ENCODE measurements around the gene SH2D2A.
A peak's percentile ranks its signal among the peaks of the same experiment; 100 is the strongest.

Gene SH2D2A

GRCh38 chr1:156823210-156823790, 6.7 kb upstream of the SH2D2A start:
- DNase-seq (ENCODE audit: low spot score): no peak

GRCh38 chr1:156822680-156823079, 6.0 kb upstream of the SH2D2A start:
- DNase-seq (ENCODE audit: low spot score): no peak

DNA sequence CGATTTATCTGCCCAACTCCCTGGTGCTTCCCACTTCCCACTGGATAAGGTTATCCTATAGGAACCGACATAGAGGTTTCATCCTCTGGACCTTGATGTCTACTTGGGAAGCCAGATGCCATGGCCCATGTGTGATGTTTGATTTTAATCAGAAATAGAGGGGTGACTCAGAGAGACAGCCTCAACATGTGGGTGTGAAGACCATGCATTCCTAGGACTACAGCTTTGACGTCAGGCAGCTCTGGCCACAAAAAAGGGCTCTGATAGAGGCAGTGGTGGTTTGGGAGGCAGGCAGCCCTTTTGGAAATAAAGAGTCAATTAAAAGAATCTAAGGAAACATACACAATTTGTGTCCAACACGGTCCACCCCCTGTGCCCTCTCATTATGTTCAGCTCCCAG, 5.2 kb upstream of the SH2D2A start:
- DNase-seq (ENCODE audit: low spot score): no peak

DNA sequence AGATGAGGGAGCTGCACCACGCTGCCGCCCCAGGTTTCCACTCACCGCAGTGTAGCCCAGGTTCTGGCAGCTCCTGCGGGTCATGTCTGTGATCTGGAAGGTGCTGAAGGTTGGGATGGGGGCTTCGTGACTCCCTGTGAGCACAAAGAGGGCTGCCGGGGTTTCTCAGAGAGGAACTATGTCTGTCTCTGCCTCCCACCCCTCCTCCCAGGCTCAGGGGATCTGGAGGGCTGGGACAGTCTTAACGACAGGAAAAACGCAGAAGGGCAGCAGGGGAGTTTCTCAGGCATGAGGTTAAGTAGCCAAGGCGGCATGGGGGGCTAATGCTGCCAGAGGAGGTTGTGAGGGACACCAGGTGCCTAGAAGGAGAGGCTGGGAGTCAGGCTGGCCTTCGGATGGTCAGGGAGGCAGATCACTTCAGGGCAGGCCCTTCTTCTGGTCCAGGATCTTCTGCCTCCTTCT, 656 bp downstream of the SH2D2A start:
- DNase-seq (ENCODE audit: low spot score): no peak

GRCh38 chr1:156815307-156815826, 1.3 kb downstream of the SH2D2A start:
- DNase-seq (ENCODE audit: low spot score): no peak

GRCh38 chr1:156814571-156815260, 1.9 kb downstream of the SH2D2A start:
- DNase-seq (ENCODE audit: low spot score): peak; percentile 54

GRCh38 chr1:156813750-156814570, 2.7 kb downstream of the SH2D2A start:
- peak; percentile 66 for DNase-seq (ENCODE audit: low spot score)

- DNase-seq (ENCODE audit: low spot score): no peak
Measured at GRCh38 chr1:156813298-156813697, 3.4 kb downstream of the SH2D2A start.

DNA sequence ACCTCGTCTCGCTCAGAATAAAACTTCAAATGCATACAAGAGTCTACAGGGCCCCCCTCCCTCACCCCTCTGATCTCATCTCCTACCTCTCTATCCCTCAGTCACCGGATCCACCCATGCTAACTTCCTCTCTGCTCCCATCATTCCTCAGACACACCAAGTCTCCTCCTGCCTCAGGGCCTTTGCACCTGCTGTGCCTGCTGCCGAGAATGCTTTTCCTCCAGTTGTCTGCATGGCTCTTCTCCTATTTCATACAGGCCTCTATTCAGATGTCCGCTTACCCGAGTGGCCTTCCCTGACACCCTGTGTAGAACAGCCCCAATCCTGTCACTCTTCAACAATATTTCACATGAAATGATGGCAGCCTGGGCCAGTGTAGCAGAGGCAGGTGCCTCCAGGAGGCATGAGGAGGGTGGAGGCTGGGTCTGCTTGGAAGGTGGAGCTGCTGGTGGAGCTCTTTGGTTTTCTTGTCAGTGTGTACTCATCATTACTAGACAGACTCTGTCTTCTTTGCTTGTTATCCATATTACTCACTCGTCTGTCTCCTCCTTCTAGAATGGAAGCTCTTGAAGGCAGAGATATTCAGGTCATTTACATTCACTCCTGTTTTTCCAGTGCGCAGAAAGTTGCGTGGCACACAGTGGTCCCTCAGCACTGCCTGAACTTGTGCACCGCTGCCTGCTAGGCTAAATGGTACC, 4.2 kb downstream of the SH2D2A start:
- DNase-seq (ENCODE audit: low spot score): no peak

DNA sequence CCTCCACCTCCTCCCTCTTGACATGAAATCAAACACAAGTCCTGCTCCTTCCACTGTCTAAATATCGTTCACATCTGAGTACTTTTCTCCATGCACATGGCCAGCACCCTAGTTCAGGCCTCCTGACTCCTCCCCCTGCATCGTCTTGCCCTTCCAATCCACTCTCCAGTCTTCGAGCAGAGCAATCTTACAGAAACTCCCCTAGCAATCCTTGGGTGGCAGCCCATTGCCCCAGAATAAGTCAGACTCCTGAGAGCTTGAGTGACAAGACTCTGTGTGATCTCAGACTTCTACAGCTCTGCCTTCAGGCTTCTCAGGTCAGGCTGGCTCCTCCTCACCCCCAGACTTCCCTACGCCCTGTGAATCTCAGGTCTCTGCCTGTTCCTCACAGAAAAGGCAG, 5.5 kb downstream of the SH2D2A start:
- DNase-seq (ENCODE audit: low spot score): no peak

GRCh38 chr1:156809711-156810366, 6.8 kb downstream of the SH2D2A start:
- DNase-seq (ENCODE audit: low spot score): no peak

DNA sequence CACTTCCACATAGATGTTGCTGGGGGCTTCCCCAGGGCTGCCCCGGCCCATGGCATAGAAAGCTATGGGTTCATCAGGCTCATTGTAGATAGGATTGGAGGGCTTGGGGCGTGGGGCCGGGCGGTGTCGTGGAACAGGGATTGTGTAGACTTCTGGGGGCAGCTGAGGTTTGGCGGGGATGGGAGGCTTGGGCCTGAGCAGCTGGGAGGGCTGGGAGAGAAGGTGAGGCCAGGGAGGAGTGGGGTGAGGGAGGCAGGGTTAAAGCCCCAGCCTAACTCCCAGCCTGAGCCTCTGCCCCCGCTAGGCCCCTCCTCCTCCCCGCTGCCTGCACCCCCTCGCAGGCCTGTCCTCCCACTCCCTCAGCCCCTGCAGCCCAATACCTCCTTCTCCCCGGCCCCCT, 7.4 kb downstream of the SH2D2A start:
- no peak for DNase-seq (ENCODE audit: low spot score)

DNA sequence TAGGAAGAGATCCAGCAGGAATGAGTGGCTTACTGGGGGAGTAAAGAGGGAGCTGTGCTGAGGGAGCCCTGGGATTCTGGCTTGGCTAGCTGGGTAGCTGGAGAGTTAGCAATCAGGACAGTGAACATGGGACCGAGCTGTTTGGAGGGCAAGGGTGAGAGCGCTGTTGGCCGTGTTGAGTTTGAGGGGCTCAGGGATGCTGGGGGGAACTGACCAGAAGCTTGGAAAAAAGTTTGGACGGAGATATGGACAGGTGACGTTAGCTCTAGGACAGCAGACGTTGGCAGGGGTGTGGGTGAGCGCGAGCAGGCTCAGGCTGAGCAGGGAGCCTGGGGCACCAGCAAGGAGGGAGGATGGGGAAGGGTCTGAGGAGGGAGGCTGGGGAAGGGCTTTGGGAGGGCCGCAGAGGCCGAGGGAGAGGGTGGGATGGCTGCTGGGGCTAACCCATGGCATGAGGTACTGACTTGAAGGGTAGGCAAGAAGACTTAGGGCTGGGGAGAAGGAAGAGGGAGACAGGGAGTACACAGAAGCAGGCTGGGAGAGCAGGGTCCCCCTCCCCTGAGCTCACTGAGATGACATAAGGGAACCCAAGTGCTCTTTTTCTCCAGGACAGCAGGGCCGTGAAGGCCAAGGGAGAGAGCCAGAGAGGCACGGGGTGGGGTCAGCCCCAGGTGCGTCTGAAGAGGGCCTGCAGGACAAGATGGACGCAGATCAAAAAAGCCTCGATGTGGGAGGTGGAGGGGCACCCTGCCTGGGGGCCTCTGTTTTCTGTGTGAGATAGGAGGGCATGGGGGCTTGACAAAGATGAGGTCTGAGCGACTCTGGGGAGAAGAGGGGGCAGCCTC, 8.2 kb downstream of the SH2D2A start:
- no peak for DNase-seq (ENCODE audit: low spot score)

DNA sequence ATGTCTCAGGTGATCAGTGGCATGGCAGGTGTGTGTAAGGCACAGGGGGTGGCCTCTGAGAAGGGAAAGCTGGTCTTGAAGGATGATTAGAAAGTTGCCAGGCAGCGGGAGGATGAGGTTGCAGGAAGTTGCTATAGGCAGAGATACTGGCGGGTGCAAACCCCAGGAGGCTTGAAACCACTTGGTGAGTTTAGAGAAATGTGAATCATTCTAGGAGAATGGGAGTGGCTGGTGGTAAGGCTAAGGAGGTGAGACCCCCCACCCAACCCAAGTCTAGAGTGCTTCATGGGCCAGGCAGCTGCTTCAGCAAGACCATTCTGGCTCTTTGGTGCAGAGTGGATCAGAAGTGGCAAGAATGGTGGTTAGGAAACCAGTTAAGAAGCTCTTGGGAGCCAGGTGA, 9.0 kb downstream of the SH2D2A start:
- peak; percentile 70 for DNase-seq (ENCODE audit: low spot score)

- DNase-seq (ENCODE audit: low spot score): no peak
Measured at GRCh38 chr1:156806512-156807440, 9.9 kb downstream of the SH2D2A start.

GRCh38 chr1:156805766-156806511, 10.7 kb downstream of the SH2D2A start:
- no peak for DNase-seq (ENCODE audit: low spot score)

DNA sequence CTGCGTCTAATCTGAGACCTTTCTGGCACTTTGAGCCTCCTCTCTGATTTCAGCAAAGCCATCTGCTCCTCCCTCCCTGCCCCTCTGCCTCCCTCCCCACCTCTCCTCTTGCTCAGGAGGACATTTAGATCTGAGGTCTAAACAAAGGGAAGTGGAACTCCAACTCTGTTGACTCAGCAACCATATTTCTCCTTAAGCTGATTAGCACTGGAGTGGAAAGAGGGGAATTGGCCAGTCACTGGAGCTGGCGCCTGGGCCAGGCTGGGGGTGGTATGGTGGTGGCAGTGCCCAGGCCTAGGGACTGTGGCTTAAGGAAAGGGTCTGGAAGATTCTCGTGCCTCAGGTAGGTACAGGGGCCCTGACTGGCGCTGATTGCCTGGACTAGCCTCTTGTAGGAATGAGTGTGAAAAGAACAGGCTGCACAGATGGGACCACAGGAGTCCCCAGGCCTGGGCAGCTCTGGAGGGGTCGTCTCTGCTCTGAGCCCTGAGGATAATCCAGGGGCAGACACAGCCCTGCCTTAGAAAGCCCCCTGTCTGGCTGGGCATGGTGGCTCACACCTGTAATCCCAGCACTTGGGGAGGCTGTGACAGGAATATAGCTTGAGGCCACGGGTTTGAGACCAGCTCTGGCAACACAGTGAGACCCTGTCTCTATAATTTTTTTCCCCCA, 11.9 kb downstream of the SH2D2A start:
- DNase-seq (ENCODE audit: low spot score): no peak

DNA sequence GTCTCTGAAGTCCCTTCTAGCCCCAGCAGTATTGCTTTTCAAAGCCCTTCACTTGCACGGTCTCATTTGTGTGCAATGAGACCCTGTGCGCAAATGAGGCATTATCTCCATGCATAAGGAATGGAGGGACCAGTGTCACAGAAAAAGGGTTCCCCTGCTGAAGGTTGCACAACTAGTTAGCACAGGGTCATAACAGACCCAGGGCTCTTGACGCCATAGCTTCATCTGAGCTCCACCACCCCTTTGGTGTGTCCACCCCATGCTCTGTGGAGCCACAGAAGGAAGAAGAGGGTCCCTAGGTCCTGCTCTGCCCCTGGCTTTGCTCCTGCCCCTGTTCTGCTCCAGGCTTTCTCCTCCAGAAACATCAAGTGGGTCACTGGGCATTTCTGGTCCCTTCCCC, 12.6 kb downstream of the SH2D2A start:
- DNase-seq (ENCODE audit: low spot score): no peak
